ENCODE results near the gene CD7. TPM values are rescaled to one million over a fixed set of nuclear protein-coding genes. Genes with fewer than 3 reads are reported as not detected.

Gene CD7
- total and polyA plus RNA-seq, 4 donors: 0.33 to 3.4 (median 1.7) TPM

- Histone ChIP-seq H3K4me1 (ENCODE audit: control insufficient read depth in 1 of 2, insufficient read depth in 2 of 2, low read length in 2 of 2) (no peaks in the 10 kb centered on the region), H3K27me3 (ENCODE audit: control insufficient read depth in 1 of 2, insufficient read depth in 2 of 2, low read length in 1 of 2) (no peaks in the 10 kb centered on the region), H3K9me3 (ENCODE audit: control insufficient read depth, low read length) (no peaks in the 10 kb centered on the region), H3K27ac (ENCODE audit: low read depth in 1 of 2, low read length in 2 of 2) (no peak overlapping the region), H3K36me3 (ENCODE audit: control insufficient read depth in 1 of 2, insufficient read depth in 2 of 2, low read length in 1 of 2) (no peaks in the 10 kb centered on the region), H3K4me3 (ENCODE audit: low read length in 2 of 2) (no peak overlapping the region)
- no peak for DNase-seq
- WGBS, 2 donors: 84 to 86% methylated on average over 9 of the region's 9 CpGs
- ATAC-seq (ENCODE audit: low FRiP score): no peak
- intact Hi-C loops (cut with DNase I): no loop called here
Measured at GRCh38 chr17:82278308-82278707, 39.1 kb downstream of the CD7 start.

- no peak for DNase-seq
- no peak overlapping the region for H3K27ac ChIP-seq (ENCODE audit: low read depth in 1 of 2, low read length in 2 of 2)
- H3K36me3 ChIP-seq (ENCODE audit: control insufficient read depth in 1 of 2, insufficient read depth in 2 of 2, low read length in 1 of 2): no peaks in the 10 kb centered on the region
- no peaks in the 10 kb centered on the region for H3K27me3 ChIP-seq (ENCODE audit: control insufficient read depth in 1 of 2, insufficient read depth in 2 of 2, low read length in 1 of 2)
- no peaks in the 10 kb centered on the region for H3K4me1 ChIP-seq (ENCODE audit: control insufficient read depth in 1 of 2, insufficient read depth in 2 of 2, low read length in 2 of 2)
- H3K9me3 ChIP-seq (ENCODE audit: control insufficient read depth, low read length): no peaks in the 10 kb centered on the region
- WGBS, 2 donors: 76 to 78% methylated on average over 12 of the region's 12 CpGs
- intact Hi-C loops (cut with DNase I): no loop called here
- H3K4me3 ChIP-seq (ENCODE audit: low read length in 2 of 2): no peak overlapping the region
- no peak for ATAC-seq (ENCODE audit: low FRiP score)
Measured at GRCh38 chr17:82277851-82278250, 39.6 kb downstream of the CD7 start.

- H3K4me1 ChIP-seq (ENCODE audit: control insufficient read depth in 1 of 2, insufficient read depth in 2 of 2, low read length in 2 of 2): no peaks in the 10 kb centered on the region
- no peaks in the 10 kb centered on the region for H3K9me3 ChIP-seq (ENCODE audit: control insufficient read depth, low read length)
- 93 to 95% methylated on average over 5 of the region's 5 CpGs for WGBS, 2 donors
- no peak overlapping the region for H3K27ac ChIP-seq (ENCODE audit: low read depth in 1 of 2, low read length in 2 of 2)
- no peaks in the 10 kb centered on the region for H3K36me3 ChIP-seq (ENCODE audit: control insufficient read depth in 1 of 2, insufficient read depth in 2 of 2, low read length in 1 of 2)
- intact Hi-C loops (cut with DNase I): no loop called here
- H3K4me3 ChIP-seq (ENCODE audit: low read length in 2 of 2): no peak overlapping the region
- ATAC-seq (ENCODE audit: low FRiP score) (no peak), DNase-seq (no peak)
- no peaks in the 10 kb centered on the region for H3K27me3 ChIP-seq (ENCODE audit: control insufficient read depth in 1 of 2, insufficient read depth in 2 of 2, low read length in 1 of 2)
Measured at GRCh38 chr17:82276938-82277337, 40.5 kb downstream of the CD7 start.

- Histone ChIP-seq H3K27me3 (ENCODE audit: control insufficient read depth in 1 of 2, insufficient read depth in 2 of 2, low read length in 1 of 2) (no peaks in the 10 kb centered on the region), H3K4me1 (ENCODE audit: control insufficient read depth in 1 of 2, insufficient read depth in 2 of 2, low read length in 2 of 2) (no peaks in the 10 kb centered on the region), H3K36me3 (ENCODE audit: control insufficient read depth in 1 of 2, insufficient read depth in 2 of 2, low read length in 1 of 2) (no peaks in the 10 kb centered on the region), H3K4me3 (ENCODE audit: low read length in 2 of 2) (no peak overlapping the region), H3K27ac (ENCODE audit: low read depth in 1 of 2, low read length in 2 of 2) (no peak overlapping the region), H3K9me3 (ENCODE audit: control insufficient read depth, low read length) (no peaks in the 10 kb centered on the region)
- intact Hi-C loops (cut with DNase I): no loop called here
- WGBS, 2 donors: 94 to 95% methylated on average over 14 of the region's 14 CpGs
- ATAC-seq (ENCODE audit: low FRiP score) (no peak), DNase-seq (no peak)
Measured at GRCh38 chr17:82275326-82275725, 42.1 kb downstream of the CD7 start.

GRCh38 chr17:82274134-82275020, 43.0 kb downstream of the CD7 start:
- 75 to 78% methylated on average over 27 of the region's 27 CpGs for WGBS, 2 donors
- no peaks in the 10 kb centered on the region for H3K4me1 ChIP-seq (ENCODE audit: control insufficient read depth in 1 of 2, insufficient read depth in 2 of 2, low read length in 2 of 2)
- no peaks in the 10 kb centered on the region for H3K9me3 ChIP-seq (ENCODE audit: control insufficient read depth, low read length)
- no peak overlapping the region for H3K4me3 ChIP-seq (ENCODE audit: low read length in 2 of 2)
- no peak overlapping the region for H3K27ac ChIP-seq (ENCODE audit: low read depth in 1 of 2, low read length in 2 of 2)
- DNase-seq: no peak
- H3K36me3 ChIP-seq (ENCODE audit: control insufficient read depth in 1 of 2, insufficient read depth in 2 of 2, low read length in 1 of 2): no peaks in the 10 kb centered on the region
- intact Hi-C loops (cut with DNase I): no loop called here
- ATAC-seq (ENCODE audit: low FRiP score): no peak
- no peaks in the 10 kb centered on the region for H3K27me3 ChIP-seq (ENCODE audit: control insufficient read depth in 1 of 2, insufficient read depth in 2 of 2, low read length in 1 of 2)

GRCh38 chr17:82273327-82274133, 43.9 kb downstream of the CD7 start, which contains the start of gene CSNK1D:
TSS of gene CSNK1D (minus strand) at chr17:82273700. CDS start at chr17:82273381, 319 bp downstream.
- peak; percentile 93 to 97 for DNase-seq
- Histone ChIP-seq H3K27ac (ENCODE audit: low read depth in 1 of 2, low read length in 2 of 2) (peak within 1 kb of the TSS; percentile 46 to 91), H3K27me3 (ENCODE audit: control insufficient read depth in 1 of 2, insufficient read depth in 2 of 2, low read length in 1 of 2) (no peaks in the 10 kb centered on the region), H3K4me3 (ENCODE audit: low read length in 2 of 2) (peak within 1 kb of the TSS; percentile 95 to 97), H3K9me3 (ENCODE audit: control insufficient read depth, low read length) (no peaks in the 10 kb centered on the region), H3K4me1 (ENCODE audit: control insufficient read depth in 1 of 2, insufficient read depth in 2 of 2, low read length in 2 of 2) (no peaks in the 10 kb centered on the region), H3K36me3 (ENCODE audit: control insufficient read depth in 1 of 2, insufficient read depth in 2 of 2, low read length in 1 of 2) (no peaks in the 10 kb centered on the region)
- peak; percentile 95 for ATAC-seq (ENCODE audit: low FRiP score)
- WGBS, 2 donors: 4 to 6% methylated on average over 71 to 80 of the region's 80 CpGs
- intact Hi-C loops (cut with DNase I): no loop called here

GRCh38 chr17:82272495-82273326, 44.7 kb downstream of the CD7 start:
- intact Hi-C loops (cut with DNase I): no loop called here
- no peaks in the 10 kb centered on the region for H3K36me3 ChIP-seq (ENCODE audit: control insufficient read depth in 1 of 2, insufficient read depth in 2 of 2, low read length in 1 of 2)
- WGBS, 2 donors: 1% methylated on average over 42 to 57 of the region's 57 CpGs

GRCh38 chr17:82271401-82271800, 46.0 kb downstream of the CD7 start:
- intact Hi-C loops (cut with DNase I): no loop called here
- H3K4me1 ChIP-seq (ENCODE audit: control insufficient read depth in 1 of 2, insufficient read depth in 2 of 2, low read length in 2 of 2): peaks cover 0 to 2% of the 10 kb centered on the region in 2 donors

More at GRCh38 chr17:82272495-82273326, 44.7 kb downstream of the CD7 start:
- peak; percentile 51 for ATAC-seq (ENCODE audit: low FRiP score)
- Histone ChIP-seq H3K4me1 (ENCODE audit: control insufficient read depth in 1 of 2, insufficient read depth in 2 of 2, low read length in 2 of 2) (no peaks in the 10 kb centered on the region), H3K9me3 (ENCODE audit: control insufficient read depth, low read length) (no peaks in the 10 kb centered on the region), H3K4me3 (ENCODE audit: low read length in 2 of 2) (peak overlapping the region; percentile 95 to 97), H3K27ac (ENCODE audit: low read depth in 1 of 2, low read length in 2 of 2) (peak overlapping the region; percentile 46 to 91), H3K27me3 (ENCODE audit: control insufficient read depth in 1 of 2, insufficient read depth in 2 of 2, low read length in 1 of 2) (no peaks in the 10 kb centered on the region)
- peak; percentile 77 to 86 for DNase-seq

More at GRCh38 chr17:82271401-82271800, 46.0 kb downstream of the CD7 start:
- H3K27me3 ChIP-seq (ENCODE audit: control insufficient read depth in 1 of 2, insufficient read depth in 2 of 2, low read length in 1 of 2): no peaks in the 10 kb centered on the region
- H3K9me3 ChIP-seq (ENCODE audit: control insufficient read depth, low read length): no peaks in the 10 kb centered on the region
- ATAC-seq (ENCODE audit: low FRiP score) (no peak), DNase-seq (no peak)
- no peak overlapping the region for H3K4me3 ChIP-seq (ENCODE audit: low read length in 2 of 2)
- H3K36me3 ChIP-seq (ENCODE audit: control insufficient read depth in 1 of 2, insufficient read depth in 2 of 2, low read length in 1 of 2): no peaks in the 10 kb centered on the region
- H3K27ac ChIP-seq (ENCODE audit: low read depth in 1 of 2, low read length in 2 of 2): no peak overlapping the region
- 75 to 76% methylated on average over 6 of the region's 6 CpGs for WGBS, 2 donors

All from aorta (tissue), 5 donors.